HL-60/S4 (cell line): ENCODE data around the gene UTP15.

Experiments used
- in situ Hi-C: fragments of 300-500 bp; cut with MboI; formaldehyde crosslinking; loops from 2 replicates; pipeline ENCODE4 v1.14.3; 2022; ENCODE audit warnings: low sequenced_read_pairs

Gene UTP15, protein sequence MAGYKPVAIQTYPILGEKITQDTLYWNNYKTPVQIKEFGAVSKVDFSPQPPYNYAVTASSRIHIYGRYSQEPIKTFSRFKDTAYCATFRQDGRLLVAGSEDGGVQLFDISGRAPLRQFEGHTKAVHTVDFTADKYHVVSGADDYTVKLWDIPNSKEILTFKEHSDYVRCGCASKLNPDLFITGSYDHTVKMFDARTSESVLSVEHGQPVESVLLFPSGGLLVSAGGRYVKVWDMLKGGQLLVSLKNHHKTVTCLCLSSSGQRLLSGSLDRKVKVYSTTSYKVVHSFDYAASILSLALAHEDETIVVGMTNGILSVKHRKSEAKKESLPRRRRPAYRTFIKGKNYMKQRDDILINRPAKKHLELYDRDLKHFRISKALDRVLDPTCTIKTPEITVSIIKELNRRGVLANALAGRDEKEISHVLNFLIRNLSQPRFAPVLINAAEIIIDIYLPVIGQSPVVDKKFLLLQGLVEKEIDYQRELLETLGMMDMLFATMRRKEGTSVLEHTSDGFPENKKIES

DNA sequence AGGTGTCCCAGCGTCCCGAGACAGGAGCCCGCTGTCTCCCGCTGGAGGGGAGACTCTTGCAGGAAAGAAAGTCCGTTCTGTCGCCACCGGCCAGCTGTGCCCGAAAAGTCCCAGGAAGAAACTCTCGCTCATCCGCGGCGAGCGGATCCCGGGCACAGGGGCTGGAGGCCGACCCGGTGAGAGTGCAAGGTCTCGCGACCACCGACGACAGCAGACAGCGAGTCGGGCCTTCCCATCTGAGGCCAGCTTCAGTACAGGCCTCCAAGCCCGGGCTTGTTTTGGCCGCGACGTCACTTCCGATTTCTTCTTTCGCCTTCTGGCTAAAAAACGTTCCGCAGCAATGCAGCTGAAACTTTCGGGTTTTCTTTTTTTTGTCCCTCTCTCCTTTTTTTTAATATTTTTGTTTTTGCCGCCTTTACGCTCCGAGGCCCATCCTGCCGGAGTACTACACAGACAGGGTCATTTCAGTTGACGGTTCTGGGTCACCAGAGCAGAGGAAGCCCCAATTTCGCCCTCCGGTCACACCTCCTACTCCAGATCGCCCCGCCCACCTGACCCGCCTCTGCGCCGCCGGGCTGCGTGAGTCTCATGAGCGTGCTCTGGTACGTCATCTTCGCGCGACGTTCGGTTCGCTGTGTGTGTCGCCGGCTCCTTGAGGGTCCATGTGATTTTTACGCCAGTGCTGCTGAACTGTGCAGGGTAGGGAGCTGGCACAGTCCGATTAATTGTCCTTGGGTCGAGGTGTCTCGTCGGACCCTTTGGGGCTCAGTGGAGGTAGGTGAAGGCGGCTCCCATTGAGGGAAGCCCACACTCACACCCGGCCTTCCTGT, at the start of gene UTP15, which contains the start of gene ANKRA2:
Gene UTP15, plus strand, starts transcription at position 605 of the 830 bp plus-strand sequence. CDS start 1,602 bp downstream, outside the sequence.
Gene ANKRA2, minus strand, starts transcription at position 501 of the 830 bp plus-strand sequence. CDS start 2,758 bp downstream, outside the sequence.
- in situ Hi-C loops: no loop called here

DNA sequence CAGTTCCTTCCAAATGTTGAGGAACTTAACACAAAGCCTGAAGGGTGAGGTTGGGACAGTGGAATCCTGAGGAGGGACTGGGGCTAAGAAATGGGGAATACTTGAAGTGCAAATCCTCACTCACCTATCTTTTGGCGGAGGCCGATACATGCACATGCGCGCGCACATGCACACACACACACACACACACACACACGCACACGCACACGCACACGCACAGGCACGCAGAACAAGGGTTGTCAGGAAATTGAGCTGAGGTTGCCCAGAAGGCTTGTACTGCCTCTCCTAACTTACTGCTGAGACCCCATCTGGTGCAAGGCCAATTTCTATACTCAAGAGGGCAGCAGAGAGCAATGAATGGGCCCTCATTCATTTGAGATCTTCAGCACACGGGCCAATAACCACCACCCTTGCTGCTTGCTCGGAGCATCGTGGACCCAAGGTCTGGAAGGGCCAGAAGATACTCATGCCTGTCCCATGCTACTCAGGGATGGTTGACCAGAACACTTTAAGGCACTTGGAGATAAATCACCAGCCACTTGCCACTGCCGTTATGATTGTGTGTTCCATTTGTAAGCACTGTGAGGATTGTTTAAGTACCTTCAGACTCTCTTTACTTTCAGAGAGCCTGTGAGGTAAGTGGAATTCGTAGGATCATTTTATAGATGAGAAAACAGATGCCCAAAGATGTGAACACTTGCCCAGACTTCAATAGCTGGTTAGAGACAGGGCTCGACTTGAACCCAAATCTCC, 45.8 kb upstream of the UTP15 start:
- in situ Hi-C loops: no loop called here

- in situ Hi-C loops: no loop called here
Observed at GRCh38 chr5:73522989-73523388, 42.6 kb upstream of the UTP15 start.

DNA sequence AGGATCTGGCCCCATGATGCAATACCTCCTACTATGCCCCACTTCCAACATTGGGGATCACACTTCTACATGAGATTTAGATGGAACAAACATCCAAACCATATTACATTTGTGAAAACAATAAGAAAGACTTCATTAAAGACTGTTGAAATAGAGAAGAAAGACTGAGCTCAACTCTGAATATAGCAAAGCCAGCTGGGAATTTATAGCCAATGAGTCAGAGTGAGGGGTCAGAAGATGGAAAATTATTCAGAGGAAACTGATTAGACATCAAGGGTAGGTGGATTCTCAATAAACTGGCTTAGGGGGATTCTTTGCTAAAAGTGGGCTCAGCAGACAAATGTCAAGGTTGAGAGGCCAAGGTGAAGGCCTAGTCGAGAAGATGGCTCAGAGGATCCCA, 41.7 kb upstream of the UTP15 start:
- in situ Hi-C loops: no loop called here

DNA sequence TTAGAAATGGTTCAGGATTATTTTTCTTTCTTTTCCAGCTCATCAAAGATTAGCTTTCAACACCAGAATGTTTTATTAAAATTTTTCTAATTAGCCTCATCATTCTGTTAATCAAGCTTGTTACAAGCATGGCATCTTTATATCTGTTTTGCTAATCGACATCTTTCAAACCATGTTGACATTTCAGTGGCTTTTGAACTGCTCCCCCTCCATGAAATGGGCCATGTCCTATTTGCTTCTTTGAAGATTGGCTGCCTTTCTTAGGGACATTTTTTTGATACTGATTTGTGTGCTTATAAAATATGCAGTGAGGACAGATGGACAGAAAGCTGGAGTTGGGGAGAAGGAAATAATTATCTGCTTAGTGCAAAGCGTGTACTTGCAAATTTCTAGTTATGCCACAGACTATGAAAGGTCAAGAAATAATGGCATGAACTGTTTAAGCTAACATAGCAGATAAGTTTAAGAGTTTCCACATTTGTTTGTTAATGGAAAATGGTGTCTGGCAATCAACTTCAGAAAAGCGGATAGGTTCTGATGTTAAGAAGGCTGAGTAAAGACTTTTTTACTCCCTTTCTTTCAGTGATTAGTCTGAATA, 39.8 kb upstream of the UTP15 start:
- in situ Hi-C loops: no loop called here

- in situ Hi-C loops: no loop called here
Observed at GRCh38 chr5:73528248-73528647, 37.3 kb upstream of the UTP15 start.

DNA sequence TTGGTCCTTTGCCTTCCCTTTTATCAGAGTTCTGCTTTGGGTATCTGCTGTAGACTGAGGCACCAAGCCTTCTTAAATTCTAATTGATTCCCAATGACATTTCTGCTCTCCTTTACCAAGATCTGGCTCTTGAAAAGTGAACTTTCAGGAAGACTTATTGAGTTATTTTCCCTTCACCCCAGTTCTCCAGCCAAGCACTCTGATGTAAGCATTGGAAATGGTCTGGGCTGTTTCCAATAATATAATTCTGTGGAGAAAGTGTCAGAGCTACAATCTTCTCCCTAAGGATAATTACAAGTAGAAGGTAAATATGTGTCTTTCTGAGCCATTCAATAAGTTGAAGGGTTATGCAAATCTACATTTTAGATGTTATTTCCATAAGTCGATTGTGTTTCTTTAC, 36.5 kb upstream of the UTP15 start:
- in situ Hi-C loops: no loop called here

- in situ Hi-C loops: no loop called here
Observed at GRCh38 chr5:73531356-73531755, 34.2 kb upstream of the UTP15 start.

- in situ Hi-C loops: no loop called here
Observed at GRCh38 chr5:73532195-73532594, 33.3 kb upstream of the UTP15 start.

GRCh38 chr5:73534011-73534644, 31.4 kb upstream of the UTP15 start:
- in situ Hi-C loops: no loop called here

DNA sequence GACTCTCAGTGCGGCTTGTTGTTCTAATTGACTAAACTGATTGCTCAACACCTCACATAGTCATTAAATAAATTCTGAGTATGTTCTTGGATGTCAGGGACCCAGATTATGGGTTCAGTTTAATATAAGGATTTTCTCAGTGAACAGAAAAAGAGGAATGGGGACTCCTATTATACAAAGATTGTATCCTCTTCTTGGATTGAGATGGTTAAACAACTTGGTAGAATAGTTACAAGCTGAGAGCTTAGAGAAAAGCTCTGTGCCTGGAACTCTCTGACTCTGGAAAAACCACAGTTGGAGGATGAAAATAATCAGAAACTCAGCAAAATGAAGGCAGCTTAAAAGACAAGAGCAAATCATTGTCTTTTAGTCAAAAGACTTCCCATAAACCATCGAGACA, 30.6 kb upstream of the UTP15 start:
- in situ Hi-C loops: no loop called here

GRCh38 chr5:73539730-73540129, 25.8 kb upstream of the UTP15 start:
- in situ Hi-C loops: no loop called here

GRCh38 chr5:73540192-73540591, 25.4 kb upstream of the UTP15 start:
- in situ Hi-C loops: no loop called here

GRCh38 chr5:73542020-73542419, 23.5 kb upstream of the UTP15 start:
- in situ Hi-C loops: no loop called here

DNA sequence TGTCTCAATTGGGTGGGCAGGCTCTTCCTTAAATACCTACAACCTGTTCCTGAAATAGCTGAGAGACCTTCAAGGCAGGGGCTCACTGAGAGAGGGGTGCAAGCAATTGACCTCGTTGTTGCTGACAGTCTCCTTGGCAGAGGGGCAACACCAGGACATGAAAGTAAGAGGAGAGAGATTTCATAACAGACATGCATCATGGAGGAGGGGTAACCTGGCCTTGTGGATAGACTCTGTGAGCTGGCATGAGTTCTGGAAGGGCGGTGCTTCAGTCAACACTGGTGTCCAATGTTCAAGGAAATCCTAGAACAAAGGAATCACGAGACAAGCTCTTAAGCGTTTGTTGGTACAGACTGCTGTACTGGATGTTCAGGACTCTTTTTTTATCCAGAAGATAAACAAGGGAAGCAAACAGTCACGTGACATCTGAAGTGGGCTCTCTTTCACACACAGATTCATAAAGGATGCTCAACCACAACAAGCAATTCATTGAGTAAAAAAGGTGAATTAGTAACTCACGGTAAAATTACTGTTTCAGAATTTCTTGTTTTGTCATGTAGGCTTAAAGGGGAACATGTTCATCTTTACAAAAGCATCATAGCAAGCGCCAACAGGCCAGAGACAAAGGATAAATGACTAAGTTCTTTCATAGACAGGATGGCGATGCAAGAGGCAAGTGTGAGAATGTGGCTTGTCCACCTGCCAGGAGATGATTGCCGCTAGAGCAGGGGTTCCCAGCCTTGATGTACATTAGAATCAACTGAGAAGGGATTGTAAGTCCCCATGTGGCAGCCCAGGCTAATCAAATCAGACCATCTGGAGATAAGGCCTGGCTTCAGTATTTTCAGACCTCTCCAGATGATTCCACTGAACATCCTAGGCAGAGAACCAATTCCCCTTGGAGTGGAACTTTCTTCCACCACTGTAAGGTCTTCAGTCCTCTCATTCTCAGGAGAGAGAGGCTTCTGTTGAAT, 20.8 kb upstream of the UTP15 start:
- in situ Hi-C loops: no loop called here

GRCh38 chr5:73545403-73545779, 20.2 kb upstream of the UTP15 start:
- in situ Hi-C loops: no loop called here

DNA sequence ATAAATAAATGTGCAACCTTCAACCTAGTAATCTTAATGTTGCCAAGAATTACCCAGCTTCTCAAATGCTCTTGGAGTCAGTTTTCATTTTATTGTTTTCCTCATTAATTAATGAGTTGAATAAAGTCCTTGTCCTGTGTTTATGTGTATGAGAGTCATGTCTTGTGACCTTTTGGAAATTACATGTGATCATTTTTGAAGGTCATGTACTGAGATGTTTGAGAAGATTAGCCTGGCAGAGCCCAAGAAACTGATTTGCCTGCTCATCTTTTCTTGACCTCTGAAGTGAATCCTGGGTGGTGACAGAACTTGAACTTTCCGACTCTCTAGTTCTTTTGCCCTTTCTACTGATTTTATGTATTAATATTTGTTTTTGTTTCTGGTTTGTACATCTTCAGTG, 15.5 kb upstream of the UTP15 start:
- in situ Hi-C loops: no loop called here

GRCh38 chr5:73552642-73553041, 12.9 kb upstream of the UTP15 start:
- in situ Hi-C loops: no loop called here

DNA sequence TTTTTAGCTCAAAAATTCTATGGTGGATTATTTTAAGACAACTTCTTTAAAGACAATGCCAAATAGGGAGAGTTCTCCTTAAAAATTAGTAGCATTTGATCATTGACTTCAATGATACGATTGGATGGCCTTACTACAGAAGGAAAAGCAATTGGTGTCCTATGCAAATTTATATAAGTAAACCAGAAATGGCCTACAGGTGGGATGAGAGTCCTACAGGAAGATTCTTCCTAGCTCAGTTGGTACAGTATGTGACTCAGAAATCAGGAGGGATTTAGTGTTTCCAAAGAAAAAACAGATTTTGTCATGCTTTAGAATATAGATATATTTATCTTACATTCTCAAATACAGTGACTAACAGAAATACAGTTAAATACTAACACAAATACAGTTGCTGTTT, 6.6 kb upstream of the UTP15 start:
- in situ Hi-C loops: no loop called here
